Upper lobe of left lung (tissue), 6 donors: ENCODE measurements around the gene MYO7A. TPM values are rescaled to one million over a fixed set of nuclear protein-coding genes. Genes with fewer than 3 reads are reported as not detected.

Experiments used
- ATAC-seq, 2 donors: fragments of 200-7000 bp; cut with Tn5 transposase; one replicate each; pipeline ENCODE4 v1.9.1; 2022; ENCODE audit warnings: mild to moderate bottlenecking in 2 of 2, moderate library complexity in 2 of 2; ENCODE audit not compliant: low FRiP score in 2 of 2
- DNase-seq, 2 donors: peaks; one replicate each; pipeline ENCODE4 v3.0.0-alpha.2; 2019 to 2020
- H3K27ac ChIP-seq, 4 donors: fragments of 200-600 bp; sonication (generic); one replicate each; pipeline ENCODE4 v1.5.1; 2016 to 2019
- H3K27me3 ChIP-seq, 4 donors: fragments of 200-600 bp; sonication (generic); one replicate each; pipeline ENCODE4 v1.5.1; 2017 to 2019
- H3K36me3 ChIP-seq, 4 donors: fragments of 200-600 bp; sonication (generic); one replicate each; pipeline ENCODE4 v1.5.1; 2016 to 2019
- H3K4me1 ChIP-seq, 4 donors: fragments of 200-600 bp; sonication (generic); one replicate each; pipeline ENCODE4 v1.5.1; 2018 to 2019
- H3K4me3 ChIP-seq, 4 donors: fragments of 200-600 bp; sonication (generic); one replicate each; pipeline ENCODE4 v1.5.1; 2017 to 2019; ENCODE audit warnings: mild to moderate bottlenecking in 2 of 4, moderate library complexity in 1 of 4
- H3K9me3 ChIP-seq, 4 donors: fragments of 200-600 bp; sonication (generic); one replicate each; pipeline ENCODE4 v1.5.1; 2018 to 2019
- EP300 ChIP-seq, 4 donors: sonication (generic); formaldehyde crosslinking; IDR thresholded peaks; one replicate each; pipeline ENCODE4 v1.5.1; 2017; ENCODE audit warnings: antibody characterized with exemption in 4 of 4, control low read depth in 2 of 4
- POLR2A ChIP-seq, 4 donors: fragments of 450-650 bp; IDR thresholded peaks; one replicate each; pipeline ENCODE4 v1.5.1; 2016 to 2017; ENCODE audit warnings: antibody characterized with exemption in 4 of 4, mild to moderate bottlenecking in 2 of 4
- POLR2AphosphoS5 ChIP-seq, 2 donors: sonication (generic); formaldehyde crosslinking; IDR thresholded peaks; one replicate each; pipeline ENCODE4 v1.5.1; 2017; ENCODE audit warnings: antibody characterized with exemption in 2 of 2
- WGBS, 2 donors: methylation state at CpG; one replicate each; pipeline ENCODE4 v1.1.5; 2017 to 2018; 5-methylcytosine and 5-hydroxymethylcytosine counted together
- total RNA-seq, 6 donors: library from RNA; depleted of rRNA in 4 of 6; stranded (reverse); fragments of >200 nt in 4 of 6; gene quantifications; one replicate each; pipeline versions ENCODE4 v1.1.0 to v1.2.1, GENCODE V29; 2016 to 2021
- TF ChIP-seq, protein P1 (sequence below), 6 experiments: fragments of 450-650 bp in 4 of 6; fragments of 200-600 bp in 2 of 6; sonication (generic) in 2 of 6; IDR thresholded peaks; one replicate each; pipeline ENCODE4 v1.5.1; 2016 to 2019; ENCODE audit warnings: antibody characterized with exemption in 6 of 6
- donor health status: DM: no; HTN: no; CAD: no; lungs with moderate emphysema.
- donor health status: DM: no; HTN: yes; CAD: no; lungs with severe emphysema.

MYO7A gene
- total RNA-seq, 6 donors from 2014 or later = 2.4 to 27.2 (median 6.2) TPM

- Histone ChIP-seq H3K4me1 (no peaks in the 10 kb centered on the region), H3K27me3 (no peaks in the 10 kb centered on the region), H3K4me3 (no peak overlapping the region), H3K36me3 (no peaks in the 10 kb centered on the region), H3K9me3 (no peaks in the 10 kb centered on the region), H3K27ac (no peak overlapping the region)
- ATAC-seq = no peak
- DNase-seq = peak in 1 of 2 donors; percentile 30
- TF ChIP-seq EP300 (IDR thresholded peaks at IDR 0.05) = no peak
- TF ChIP-seq POLR2A (IDR thresholded peaks at IDR 0.05) = no peak
- TF ChIP-seq, protein P1, sequence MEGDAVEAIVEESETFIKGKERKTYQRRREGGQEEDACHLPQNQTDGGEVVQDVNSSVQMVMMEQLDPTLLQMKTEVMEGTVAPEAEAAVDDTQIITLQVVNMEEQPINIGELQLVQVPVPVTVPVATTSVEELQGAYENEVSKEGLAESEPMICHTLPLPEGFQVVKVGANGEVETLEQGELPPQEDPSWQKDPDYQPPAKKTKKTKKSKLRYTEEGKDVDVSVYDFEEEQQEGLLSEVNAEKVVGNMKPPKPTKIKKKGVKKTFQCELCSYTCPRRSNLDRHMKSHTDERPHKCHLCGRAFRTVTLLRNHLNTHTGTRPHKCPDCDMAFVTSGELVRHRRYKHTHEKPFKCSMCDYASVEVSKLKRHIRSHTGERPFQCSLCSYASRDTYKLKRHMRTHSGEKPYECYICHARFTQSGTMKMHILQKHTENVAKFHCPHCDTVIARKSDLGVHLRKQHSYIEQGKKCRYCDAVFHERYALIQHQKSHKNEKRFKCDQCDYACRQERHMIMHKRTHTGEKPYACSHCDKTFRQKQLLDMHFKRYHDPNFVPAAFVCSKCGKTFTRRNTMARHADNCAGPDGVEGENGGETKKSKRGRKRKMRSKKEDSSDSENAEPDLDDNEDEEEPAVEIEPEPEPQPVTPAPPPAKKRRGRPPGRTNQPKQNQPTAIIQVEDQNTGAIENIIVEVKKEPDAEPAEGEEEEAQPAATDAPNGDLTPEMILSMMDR (IDR thresholded peaks at IDR 0.05) = no peak
- no peak for TF ChIP-seq POLR2AphosphoS5 (IDR thresholded peaks at IDR 0.05)
- WGBS, 2 donors = 86 to 100% methylated on average over 2 to 10 of the region's 11 CpGs
Measured at GRCh38 chr11:77208535-77208934, 80.5 kb downstream of the MYO7A start.

- no peak for ATAC-seq
- no peak overlapping the region for H3K27ac ChIP-seq
- 71 to 76% methylated on average over 4 of the region's 4 CpGs for WGBS, 2 donors
- no peak overlapping the region for H3K4me3 ChIP-seq
- no peak for DNase-seq
- no peak for TF ChIP-seq POLR2AphosphoS5 (IDR thresholded peaks at IDR 0.05)
- no peaks in the 10 kb centered on the region for H3K36me3 ChIP-seq
- H3K4me1 ChIP-seq = no peaks in the 10 kb centered on the region
- no peaks in the 10 kb centered on the region for H3K9me3 ChIP-seq
- no peaks in the 10 kb centered on the region for H3K27me3 ChIP-seq
Measured at GRCh38 chr11:77209663-77210062, 81.6 kb downstream of the MYO7A start.

DNA sequence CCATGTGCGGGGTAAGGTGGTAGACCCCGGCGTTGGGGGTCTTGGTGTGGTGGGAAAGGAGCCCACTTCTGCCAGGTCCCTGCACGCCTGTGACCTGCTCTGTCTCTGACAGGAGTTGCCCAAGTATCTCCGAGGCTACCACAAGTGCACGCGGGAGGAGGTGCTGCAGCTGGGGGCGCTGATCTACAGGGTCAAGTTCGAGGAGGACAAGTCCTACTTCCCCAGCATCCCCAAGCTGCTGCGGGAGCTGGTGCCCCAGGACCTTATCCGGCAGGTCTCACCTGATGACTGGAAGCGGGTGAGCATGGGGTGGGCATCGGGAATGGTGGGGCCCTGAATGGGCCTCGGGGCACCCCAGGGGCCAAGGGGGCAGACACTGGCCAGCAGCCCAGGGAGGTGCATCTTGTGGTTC lies 83.0 kb downstream of the MYO7A start:
- DNase-seq (peak in 1 of 2 donors; percentile 58), ATAC-seq (no peak)
- Histone ChIP-seq H3K27me3 (no peaks in the 10 kb centered on the region), H3K36me3 (no peaks in the 10 kb centered on the region), H3K27ac (no peak overlapping the region), H3K9me3 (no peaks in the 10 kb centered on the region), H3K4me3 (no peak overlapping the region), H3K4me1 (no peaks in the 10 kb centered on the region)
- WGBS, 2 donors = 97 to 100% methylated on average over 4 to 14 of the region's 14 CpGs
- TF ChIP-seq EP300 (IDR thresholded peaks at IDR 0.05) (no peak), POLR2A (IDR thresholded peaks at IDR 0.05) (no peak), POLR2AphosphoS5 (IDR thresholded peaks at IDR 0.05) (no peak)
- TF ChIP-seq, protein P1 (IDR thresholded peaks at IDR 0.05) = no peak

DNA sequence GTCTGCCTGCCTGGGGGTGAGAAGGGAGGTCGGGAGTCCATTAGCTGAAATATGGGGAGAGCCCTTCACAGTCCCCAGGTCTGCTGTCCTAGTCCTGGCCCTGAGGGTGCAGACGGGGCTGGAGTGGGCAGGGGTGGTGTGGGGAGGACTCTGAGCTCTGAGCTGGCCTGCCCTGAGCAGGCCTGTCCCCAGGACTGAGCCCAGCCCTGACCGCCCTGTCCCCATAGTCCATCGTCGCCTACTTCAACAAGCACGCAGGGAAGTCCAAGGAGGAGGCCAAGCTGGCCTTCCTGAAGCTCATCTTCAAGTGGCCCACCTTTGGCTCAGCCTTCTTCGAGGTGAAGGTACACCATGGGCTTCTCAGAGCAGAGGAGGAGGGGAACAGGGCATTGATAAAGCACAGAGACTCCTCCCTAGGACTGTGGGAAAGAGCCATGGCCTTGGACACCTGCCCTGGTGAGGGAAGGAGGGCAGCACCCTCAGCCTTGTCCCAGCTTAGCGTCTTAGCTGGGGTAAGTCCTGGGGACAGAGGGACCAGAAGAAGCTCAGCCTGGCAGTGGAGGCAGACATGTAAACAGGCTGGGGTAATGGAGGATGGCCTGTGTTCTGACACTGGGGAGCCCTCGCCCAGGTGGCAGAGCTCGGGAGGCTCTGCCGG lies 83.7 kb downstream of the MYO7A start:
- H3K4me3 ChIP-seq = no peak overlapping the region
- no peaks in the 10 kb centered on the region for H3K36me3 ChIP-seq
- no peak overlapping the region for H3K27ac ChIP-seq
- ATAC-seq (no peak), DNase-seq (peak in 1 of 2 donors; percentile 37)
- 89 to 90% methylated on average over 11 of the region's 11 CpGs for WGBS, 2 donors
- no peaks in the 10 kb centered on the region for H3K27me3 ChIP-seq
- H3K9me3 ChIP-seq = no peaks in the 10 kb centered on the region
- H3K4me1 ChIP-seq = no peaks in the 10 kb centered on the region
- TF ChIP-seq POLR2AphosphoS5 (IDR thresholded peaks at IDR 0.05) (no peak), POLR2A (IDR thresholded peaks at IDR 0.05) (no peak), EP300 (IDR thresholded peaks at IDR 0.05) (no peak)
- TF ChIP-seq, protein P1 (IDR thresholded peaks at IDR 0.05) = no peak

GRCh38 chr11:77212314-77213007 lies 84.4 kb downstream of the MYO7A start:
- Histone ChIP-seq H3K27ac (no peak overlapping the region), H3K27me3 (no peaks in the 10 kb centered on the region), H3K4me3 (no peak overlapping the region), H3K36me3 (no peaks in the 10 kb centered on the region), H3K4me1 (no peaks in the 10 kb centered on the region), H3K9me3 (no peaks in the 10 kb centered on the region)
- no peak for TF ChIP-seq POLR2A (IDR thresholded peaks at IDR 0.05)
- TF ChIP-seq, protein P1 (IDR thresholded peaks at IDR 0.05) = no peak
- no peak for TF ChIP-seq EP300 (IDR thresholded peaks at IDR 0.05)
- no peak for TF ChIP-seq POLR2AphosphoS5 (IDR thresholded peaks at IDR 0.05)
- 90% methylated on average over 8 of the region's 8 CpGs for WGBS, 2 donors
- ATAC-seq = no peak
- DNase-seq = no peak
